HepG2 (cell line): ENCODE results near the gene ATP6V0A1. TPM values are rescaled to one million over a fixed set of nuclear protein-coding genes. Genes with fewer than 3 reads are reported as not detected.

Source experiments
- ARHGAP35 ChIP-seq: sonication (generic); formaldehyde crosslinking; IDR thresholded peaks from 2 replicates; pipeline ENCODE4 v1.9.0; 2022; ENCODE audit warnings: mild to moderate bottlenecking, inconsistent platforms, moderate library complexity, missing genetic modification reagents, borderline replicate concordance
- ARID5B ChIP-seq: IDR thresholded peaks from 2 replicates; pipeline ENCODE4 v1.4.0; 2020; ENCODE audit warnings: mild to moderate bottlenecking, missing genetic modification reagents
- BCL6 ChIP-seq: IDR thresholded peaks from 2 replicates; pipeline ENCODE4 v1.6.1; 2016; ENCODE audit warnings: missing genetic modification reagents, missing compliant biosample characterization
- HNRNPH1 ChIP-seq: fragments of 200-400 bp; formaldehyde crosslinking; optimal IDR thresholded peaks from 2 replicates; pipeline ENCODE3; 2017; ENCODE audit warnings: mild to moderate bottlenecking, low read depth, low read length
- HOXA3 ChIP-seq: sonication (generic); formaldehyde crosslinking; IDR thresholded peaks from 2 replicates; pipeline ENCODE4 v1.5.0; 2020; ENCODE audit warnings: missing genetic modification reagents
- MTA1 ChIP-seq: sonication (generic); formaldehyde crosslinking; IDR thresholded peaks from 2 replicates; pipeline ENCODE4 v1.4.0; 2020; ENCODE audit warnings: missing genetic modification reagents, mild to moderate bottlenecking, borderline replicate concordance
- MXD1 ChIP-seq: sonication (generic); formaldehyde crosslinking; IDR thresholded peaks from 2 replicates; pipeline ENCODE4 v1.4.0; 2020; ENCODE audit warnings: mild to moderate bottlenecking, missing genetic modification reagents
- MXD4 ChIP-seq: IDR thresholded peaks from 2 replicates; pipeline ENCODE4 v1.6.1; 2016; ENCODE audit warnings: mild to moderate bottlenecking, missing biosample characterization, missing genetic modification reagents
- NRL ChIP-seq: sonication (generic); formaldehyde crosslinking; IDR thresholded peaks from 2 replicates; pipeline ENCODE4 v1.5.0; 2020; ENCODE audit warnings: missing genetic modification reagents, mild to moderate bottlenecking, moderate library complexity, borderline replicate concordance
- SOX6 ChIP-seq, 2 experiments: fragments of 450-650 bp in 1 of 2; sonication (generic) in 1 of 2; formaldehyde crosslinking in 1 of 2; IDR thresholded peaks; 2 replicates each; pipeline versions ENCODE4 v1.4.0 to v1.6.1; 2017 to 2020; ENCODE audit warnings: antibody characterized with exemption in 1 of 2, mild to moderate bottlenecking in 1 of 2, missing genetic modification reagents in 1 of 2
- TAF1 ChIP-seq: sonication (generic); formaldehyde crosslinking; IDR thresholded peaks from 2 replicates; pipeline ENCODE4 v1.4.0; 2020; ENCODE audit warnings: missing genetic modification reagents
- TCF12 ChIP-seq, 2 experiments: fragments of 450-650 bp in 1 of 2; sonication (generic) in 1 of 2; formaldehyde crosslinking in 1 of 2; IDR thresholded peaks; 2 replicates each; pipeline versions ENCODE4 v1.6.1 to v1.8.0; 2017 to 2022; ENCODE audit warnings: antibody characterized with exemption in 1 of 2, mild to moderate bottlenecking in 1 of 2, missing genetic modification reagents in 1 of 2, moderate library complexity in 1 of 2
- USF2 ChIP-seq, 2 experiments: sonication (generic) in 1 of 2; formaldehyde crosslinking in 1 of 2; IDR thresholded peaks; 2 replicates each; pipeline versions ENCODE4 v1.5.1 to v1.6.1; 2011 to 2020; ENCODE audit warnings: borderline replicate concordance in 1 of 2, low read depth in 1 of 2, low read length in 1 of 2, mild to moderate bottlenecking in 1 of 2, missing genetic modification reagents in 1 of 2, moderate library complexity in 1 of 2
- ZBTB25 ChIP-seq: IDR thresholded peaks from 2 replicates; pipeline ENCODE4 v1.6.1; 2018; ENCODE audit warnings: missing genetic modification reagents
- ZEB1 ChIP-seq: IDR thresholded peaks from 2 replicates; pipeline ENCODE4 v1.6.1; 2012; ENCODE audit warnings: mild to moderate bottlenecking, low read depth, inconsistent platforms; ENCODE audit not compliant: insufficient replicate concordance
- ZNF530 ChIP-seq: sonication (generic); formaldehyde crosslinking; IDR thresholded peaks from 2 replicates; pipeline ENCODE4 v1.5.0; 2020; ENCODE audit warnings: low read depth, mild to moderate bottlenecking, missing genetic modification reagents
- ZNF619 ChIP-seq: sonication (generic); formaldehyde crosslinking; IDR thresholded peaks from 2 replicates; pipeline ENCODE4 v1.4.0; 2020; ENCODE audit warnings: mild to moderate bottlenecking, missing genetic modification reagents
- polyA plus RNA-seq, 8 experiments: library from polyadenylated mRNA; depleted of rRNA in 3 of 8; stranded (reverse) in 7 of 8; unstranded in 1 of 8; fragments of >200 nt; fragmentation: Illumina TruSeq in 4 of 8; extraction: Trizol in 4 of 8; gene quantifications; 2 replicates each; pipeline versions ENCODE4 v1.2.1 to v1.2.3, GENCODE V29; 2011 to 2016; ENCODE audit warnings: low read depth in 4 of 8, missing spikeins in 1 of 8, mixed read lengths in 1 of 8; ENCODE audit not compliant: insufficient read depth in 1 of 8
- total RNA-seq, 5 experiments: library from RNA; depleted of rRNA; stranded (reverse); fragments of >200 nt; fragmentation: Illumina TruSeq; extraction: Trizol; gene quantifications; 2 replicates each; pipeline ENCODE4 v1.2.3, GENCODE V29; 2016; ENCODE audit warnings: low read depth in 1 of 5

The ATP6V0A1 gene
- total and polyA plus RNA-seq, 2 of the 13 experiments (the other 11 are each of a cell fraction or from before 2014, with no cell fraction given), result 27.9 to 54.1 TPM

GRCh38 chr17:42554250-42555121, 95.8 kb downstream of the ATP6V0A1 start (continued):
- TF ChIP-seq ARID5B (CRISPR knock-in tag) (peak; percentile 77), TAF1 (CRISPR knock-in tag) (peak; percentile 97), ZNF530 (CRISPR knock-in tag) (no peak), HNRNPH1 (no peak), NRL (CRISPR knock-in tag) (peak; percentile 60; the same call in 1 of the 2 replicates), SOX6 (IDR thresholded peaks at IDR 0.05) (no peak), SOX6 (CRISPR knock-in tag; IDR thresholded peaks at IDR 0.05) (peak; percentile 70), TCF12 (IDR thresholded peaks at IDR 0.05) (no peak), TCF12 (CRISPR knock-in tag; IDR thresholded peaks at IDR 0.05) (peak; percentile 69; the same call in 1 of the 2 replicates), USF2 (IDR thresholded peaks at IDR 0.05; ENCODE audit: low read depth, low read length) (no peak), USF2 (CRISPR knock-in tag; IDR thresholded peaks at IDR 0.05; ENCODE audit: borderline replicate concordance) (no peak; the same call in 1 of the 2 replicates), HOXA3 (CRISPR knock-in tag) (peak; percentile 98), MXD4 (CRISPR knock-in tag) (peak; percentile 72), MXD1 (peak; percentile 90), ZNF619 (CRISPR knock-in tag) (no peak), BCL6 (CRISPR knock-in tag) (peak; percentile 73), ARHGAP35 (CRISPR knock-in tag) (no peak), ZEB1 (no peak), MTA1 (CRISPR knock-in tag) (peak; percentile 95), ZBTB25 (CRISPR knock-in tag) (peak; percentile 88; the same call in 1 of the 2 replicates)
